ENCODE results near the gene DGCR6L.
"Not testable (repeated sequence)": the region's sequence is repeated elsewhere in the genome, so short reads cannot be mapped to it uniquely, and the experiment has no call there.

The DGCR6L gene

GRCh38 chr22:20319745-20320658 is at the start of gene DGCR6L:
Gene DGCR6L (minus strand): TSS chr22:20320060. CDS start chr22:20319988, 72 bp downstream.
- Histone ChIP-seq H3K36me3 (ENCODE audit: insufficient read depth, low read length) (no peaks in the 10 kb centered on the region), H3K9me3 (ENCODE audit: low read depth, low read length) (no peaks in the 10 kb centered on the region), H3K27ac (peak within 1 kb of the TSS; percentile 42), H3K4me3 (peak within 1 kb of the TSS; percentile 97), H3K9ac (ENCODE audit: insufficient read length) (peak within 1 kb of the TSS; percentile 93)
- no peak for DNase-seq (ENCODE audit: low read depth, low spot score)
- peak; percentile 89 for TF ChIP-seq POLR2AphosphoS5 (IDR thresholded peaks at IDR 0.05; ENCODE audit: borderline replicate concordance, low read depth, low read length)
- TF ChIP-seq FOXP2 (optimal IDR thresholded peaks at IDR 0.05; ENCODE audit: control extremely low read depth, extremely low read length, insufficient read depth): no peak

GRCh38 chr22:20368875-20369274 is 49.0 kb upstream of the DGCR6L start:
- not testable (repeated sequence) for DNase-seq (ENCODE audit: low read depth, low spot score); H3K4me3 ChIP-seq; H3K9ac ChIP-seq (ENCODE audit: insufficient read length); H3K27ac ChIP-seq; H3K36me3 ChIP-seq (ENCODE audit: insufficient read depth, low read length); H3K9me3 ChIP-seq (ENCODE audit: low read depth, low read length)

GRCh38 chr22:20366841-20367240 is 47.0 kb upstream of the DGCR6L start:
- H3K27ac ChIP-seq; H3K9ac ChIP-seq (ENCODE audit: insufficient read length); H3K4me3 ChIP-seq; H3K9me3 ChIP-seq (ENCODE audit: low read depth, low read length); H3K36me3 ChIP-seq (ENCODE audit: insufficient read depth, low read length); DNase-seq (ENCODE audit: low read depth, low spot score): not testable (repeated sequence)

GRCh38 chr22:20364335-20365260 is 44.7 kb upstream of the DGCR6L start:
- DNase-seq (ENCODE audit: low read depth, low spot score): peak; percentile 30
- not testable (repeated sequence) for H3K9ac ChIP-seq (ENCODE audit: insufficient read length)

GRCh38 chr22:20362403-20362802 is 42.5 kb upstream of the DGCR6L start:
- not testable (repeated sequence) for DNase-seq (ENCODE audit: low read depth, low spot score); H3K36me3 ChIP-seq (ENCODE audit: insufficient read depth, low read length); H3K9me3 ChIP-seq (ENCODE audit: low read depth, low read length); H3K4me3 ChIP-seq; H3K27ac ChIP-seq; H3K9ac ChIP-seq (ENCODE audit: insufficient read length)

More at GRCh38 chr22:20364335-20365260, 44.7 kb upstream of the DGCR6L start:
- not testable (repeated sequence) for H3K36me3 ChIP-seq (ENCODE audit: insufficient read depth, low read length); H3K4me3 ChIP-seq; H3K9me3 ChIP-seq (ENCODE audit: low read depth, low read length); H3K27ac ChIP-seq

- H3K9ac ChIP-seq (ENCODE audit: insufficient read length); H3K27ac ChIP-seq; H3K4me3 ChIP-seq; H3K9me3 ChIP-seq (ENCODE audit: low read depth, low read length); DNase-seq (ENCODE audit: low read depth, low spot score); H3K36me3 ChIP-seq (ENCODE audit: insufficient read depth, low read length): not testable (repeated sequence)
Observed at GRCh38 chr22:20361752-20362229, 41.9 kb upstream of the DGCR6L start.

GRCh38 chr22:20360866-20361751 is 41.2 kb upstream of the DGCR6L start:
- H3K36me3 ChIP-seq (ENCODE audit: insufficient read depth, low read length); H3K9me3 ChIP-seq (ENCODE audit: low read depth, low read length); H3K9ac ChIP-seq (ENCODE audit: insufficient read length); H3K27ac ChIP-seq; H3K4me3 ChIP-seq; DNase-seq (ENCODE audit: low read depth, low spot score): not testable (repeated sequence)

GRCh38 chr22:20360261-20360660 is 40.4 kb upstream of the DGCR6L start:
- H3K9ac ChIP-seq (ENCODE audit: insufficient read length); H3K36me3 ChIP-seq (ENCODE audit: insufficient read depth, low read length); H3K9me3 ChIP-seq (ENCODE audit: low read depth, low read length); H3K4me3 ChIP-seq; H3K27ac ChIP-seq; DNase-seq (ENCODE audit: low read depth, low spot score): not testable (repeated sequence)

- not testable (repeated sequence) for H3K27ac ChIP-seq; H3K4me3 ChIP-seq; H3K9me3 ChIP-seq (ENCODE audit: low read depth, low read length); H3K36me3 ChIP-seq (ENCODE audit: insufficient read depth, low read length); DNase-seq (ENCODE audit: low read depth, low spot score); H3K9ac ChIP-seq (ENCODE audit: insufficient read length)
Observed at GRCh38 chr22:20358503-20359239, 38.8 kb upstream of the DGCR6L start.

GRCh38 chr22:20357967-20358366 is 38.1 kb upstream of the DGCR6L start:
- not testable (repeated sequence) for DNase-seq (ENCODE audit: low read depth, low spot score); H3K9ac ChIP-seq (ENCODE audit: insufficient read length); H3K36me3 ChIP-seq (ENCODE audit: insufficient read depth, low read length); H3K9me3 ChIP-seq (ENCODE audit: low read depth, low read length); H3K4me3 ChIP-seq; H3K27ac ChIP-seq

GRCh38 chr22:20356906-20357305 is 37.0 kb upstream of the DGCR6L start:
- H3K9me3 ChIP-seq (ENCODE audit: low read depth, low read length); DNase-seq (ENCODE audit: low read depth, low spot score); H3K4me3 ChIP-seq; H3K36me3 ChIP-seq (ENCODE audit: insufficient read depth, low read length); H3K27ac ChIP-seq; H3K9ac ChIP-seq (ENCODE audit: insufficient read length): not testable (repeated sequence)

GRCh38 chr22:20355939-20356636 is 36.2 kb upstream of the DGCR6L start:
- H3K9me3 ChIP-seq (ENCODE audit: low read depth, low read length); DNase-seq (ENCODE audit: low read depth, low spot score); H3K9ac ChIP-seq (ENCODE audit: insufficient read length): not testable (repeated sequence)

More at GRCh38 chr22:20355939-20356636, 36.2 kb upstream of the DGCR6L start:
- H3K27ac ChIP-seq; H3K4me3 ChIP-seq; H3K36me3 ChIP-seq (ENCODE audit: insufficient read depth, low read length): not testable (repeated sequence)
